ENCODE results near the gene PROB1.

The PROB1 gene

DNA sequence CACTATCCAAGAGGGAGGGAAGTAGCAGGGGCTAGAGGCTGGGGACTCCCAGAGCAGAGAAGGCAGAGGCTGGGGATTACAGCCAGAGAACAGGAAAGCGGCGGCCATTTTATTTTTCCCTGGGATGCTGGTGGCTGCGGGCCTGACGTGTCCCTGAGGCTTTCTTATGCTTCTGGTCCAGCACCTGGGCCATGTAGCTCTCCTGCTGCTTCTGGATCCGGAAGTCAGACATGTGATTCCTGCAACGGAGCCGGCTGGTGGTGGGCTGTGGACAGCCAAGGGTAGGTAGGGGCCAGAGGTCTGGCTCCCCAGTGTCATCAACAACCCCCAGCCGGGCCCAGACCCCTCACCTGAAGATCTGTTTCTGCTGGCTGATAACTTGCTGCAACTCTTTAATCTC is 1.8 kb upstream of the PROB1 start:
- TF ChIP-seq, protein P1, sequence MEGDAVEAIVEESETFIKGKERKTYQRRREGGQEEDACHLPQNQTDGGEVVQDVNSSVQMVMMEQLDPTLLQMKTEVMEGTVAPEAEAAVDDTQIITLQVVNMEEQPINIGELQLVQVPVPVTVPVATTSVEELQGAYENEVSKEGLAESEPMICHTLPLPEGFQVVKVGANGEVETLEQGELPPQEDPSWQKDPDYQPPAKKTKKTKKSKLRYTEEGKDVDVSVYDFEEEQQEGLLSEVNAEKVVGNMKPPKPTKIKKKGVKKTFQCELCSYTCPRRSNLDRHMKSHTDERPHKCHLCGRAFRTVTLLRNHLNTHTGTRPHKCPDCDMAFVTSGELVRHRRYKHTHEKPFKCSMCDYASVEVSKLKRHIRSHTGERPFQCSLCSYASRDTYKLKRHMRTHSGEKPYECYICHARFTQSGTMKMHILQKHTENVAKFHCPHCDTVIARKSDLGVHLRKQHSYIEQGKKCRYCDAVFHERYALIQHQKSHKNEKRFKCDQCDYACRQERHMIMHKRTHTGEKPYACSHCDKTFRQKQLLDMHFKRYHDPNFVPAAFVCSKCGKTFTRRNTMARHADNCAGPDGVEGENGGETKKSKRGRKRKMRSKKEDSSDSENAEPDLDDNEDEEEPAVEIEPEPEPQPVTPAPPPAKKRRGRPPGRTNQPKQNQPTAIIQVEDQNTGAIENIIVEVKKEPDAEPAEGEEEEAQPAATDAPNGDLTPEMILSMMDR (conservative IDR thresholded peaks at IDR 0.05; ENCODE audit: low read depth) = no peak
- CTCF ChIA-PET = no interaction called here

DNA sequence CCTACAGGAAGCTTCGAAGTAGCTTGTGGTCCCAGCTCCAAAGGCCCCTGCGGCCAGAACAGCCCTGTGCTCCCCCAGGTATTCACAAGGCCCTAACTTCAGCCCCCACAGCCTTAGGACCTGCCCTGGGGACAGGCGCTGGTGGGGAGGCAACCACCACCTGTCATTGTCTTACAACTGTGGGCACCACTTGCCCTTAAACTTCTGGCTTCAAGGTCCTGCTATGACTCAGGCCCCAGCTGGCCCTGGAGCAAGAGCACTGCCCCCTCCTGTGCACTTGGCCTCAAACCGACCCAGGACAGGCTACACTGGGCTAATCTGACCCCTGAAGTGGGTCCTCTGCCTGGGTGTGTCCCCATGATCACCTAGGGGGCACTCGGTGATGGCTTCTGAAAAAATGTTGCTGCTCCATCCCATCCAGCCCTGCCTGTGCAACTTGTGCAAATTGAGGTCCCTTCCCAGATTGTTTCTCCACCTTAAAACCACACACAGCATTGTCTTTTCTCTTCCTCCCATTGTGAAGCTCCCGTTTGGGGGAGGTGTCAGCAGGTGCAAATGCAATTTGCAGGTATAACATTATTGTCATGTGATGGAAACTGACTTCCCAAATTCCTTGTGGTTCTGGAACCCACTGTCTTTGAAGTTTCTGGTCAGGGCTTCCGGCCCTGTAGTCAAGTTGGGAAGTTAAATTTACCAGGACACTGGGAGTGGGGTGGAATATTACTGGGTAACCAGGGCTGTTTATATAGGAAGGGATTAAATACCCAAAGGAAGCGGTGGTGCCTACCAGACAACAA is 1.1 kb upstream of the PROB1 start:
- CTCF ChIA-PET = interaction anchor here (0.6 to 0.8 kb wide), 4 partner anchors 88 to 359 kb away, joined by 3 to 6 read pairs (median 4); no protein-coding TSS in a partner anchor
- no peak for DNase-seq (ENCODE audit: low spot score)
- TF ChIP-seq, protein P1 (conservative IDR thresholded peaks at IDR 0.05; ENCODE audit: low read depth) = no peak
- POLR2A ChIA-PET (ENCODE audit: low non-redundant PET) = no interaction called here
- H3K27ac ChIP-seq = peak overlapping the region; percentile 30

More for the DNA sequence above, 1.8 kb upstream of the PROB1 start:
- peak overlapping the region; percentile 2; the same call in 1 of the 2 replicates for H3K27ac ChIP-seq
- DNase-seq (ENCODE audit: low spot score) = no peak
- POLR2A ChIA-PET (ENCODE audit: low non-redundant PET) = no interaction called here

DNA sequence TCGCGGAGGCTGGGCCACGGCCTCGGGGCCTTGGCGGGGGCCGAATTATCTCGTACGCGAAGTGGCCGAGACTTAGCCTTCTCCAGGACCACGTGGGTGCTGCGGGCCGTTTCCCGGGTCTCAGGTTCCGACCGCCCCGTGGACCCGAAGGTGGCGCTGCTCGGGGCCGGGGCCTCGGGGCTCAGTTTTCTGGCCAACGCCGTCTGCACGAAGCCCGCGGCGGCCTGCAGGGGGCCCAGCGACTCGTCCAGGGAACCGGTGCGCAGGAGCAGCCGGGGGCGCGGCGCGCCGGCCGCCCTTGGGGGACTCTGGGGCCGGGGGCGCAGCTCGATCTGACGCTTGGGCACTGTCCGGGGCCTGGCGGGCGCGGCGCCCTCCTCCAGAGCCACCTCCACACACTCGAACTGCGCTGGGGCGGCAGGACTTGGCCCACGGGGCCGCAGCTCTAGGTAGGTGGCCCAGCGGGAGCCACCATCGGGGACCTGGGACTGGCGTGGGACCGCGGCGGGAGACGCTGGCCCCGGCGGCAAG is 716 bp downstream of the PROB1 start:
- TF ChIP-seq, protein P1 (conservative IDR thresholded peaks at IDR 0.05; ENCODE audit: low read depth) = no peak
- H3K27ac ChIP-seq = no peak overlapping the region
- no peak for DNase-seq (ENCODE audit: low spot score)
- ChIA-PET POLR2A (ENCODE audit: low non-redundant PET) (no interaction called here), CTCF (no interaction called here)

DNA sequence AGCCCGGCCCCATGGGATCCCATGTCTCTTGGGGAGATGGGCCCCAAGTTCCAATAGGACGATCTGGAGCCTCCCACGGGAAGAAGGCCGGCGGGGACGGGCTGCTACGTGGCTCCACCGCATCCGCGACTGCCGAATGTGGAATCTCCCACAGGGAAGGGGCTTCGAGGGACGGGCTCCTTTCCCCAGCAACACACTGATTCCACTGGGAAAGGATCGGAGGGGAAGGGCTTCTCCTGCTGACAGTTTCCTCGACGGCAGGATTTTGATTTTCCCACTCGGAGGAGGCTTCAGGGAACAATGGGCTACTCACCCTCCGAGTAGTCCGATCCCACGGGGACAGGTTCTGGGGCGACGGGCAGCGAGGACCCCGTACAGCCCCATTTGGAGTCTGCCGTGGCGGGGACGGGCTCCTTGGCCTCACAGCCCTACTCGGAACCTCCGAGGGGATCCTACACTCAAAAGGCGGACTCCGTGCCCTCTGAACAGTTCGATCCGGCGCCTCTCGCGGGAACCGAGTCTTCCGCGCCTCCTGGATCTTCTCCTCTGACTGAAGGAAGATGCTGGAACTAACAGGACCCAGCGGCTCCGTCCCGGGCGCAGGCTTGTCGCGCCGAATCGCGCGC is 1.3 kb downstream of the PROB1 start:
- no peak for DNase-seq (ENCODE audit: low spot score)
- ChIA-PET CTCF (no interaction called here), POLR2A (ENCODE audit: low non-redundant PET) (no interaction called here)
- no peak overlapping the region for H3K27ac ChIP-seq
- TF ChIP-seq, protein P1 (conservative IDR thresholded peaks at IDR 0.05; ENCODE audit: low read depth) = no peak

DNA sequence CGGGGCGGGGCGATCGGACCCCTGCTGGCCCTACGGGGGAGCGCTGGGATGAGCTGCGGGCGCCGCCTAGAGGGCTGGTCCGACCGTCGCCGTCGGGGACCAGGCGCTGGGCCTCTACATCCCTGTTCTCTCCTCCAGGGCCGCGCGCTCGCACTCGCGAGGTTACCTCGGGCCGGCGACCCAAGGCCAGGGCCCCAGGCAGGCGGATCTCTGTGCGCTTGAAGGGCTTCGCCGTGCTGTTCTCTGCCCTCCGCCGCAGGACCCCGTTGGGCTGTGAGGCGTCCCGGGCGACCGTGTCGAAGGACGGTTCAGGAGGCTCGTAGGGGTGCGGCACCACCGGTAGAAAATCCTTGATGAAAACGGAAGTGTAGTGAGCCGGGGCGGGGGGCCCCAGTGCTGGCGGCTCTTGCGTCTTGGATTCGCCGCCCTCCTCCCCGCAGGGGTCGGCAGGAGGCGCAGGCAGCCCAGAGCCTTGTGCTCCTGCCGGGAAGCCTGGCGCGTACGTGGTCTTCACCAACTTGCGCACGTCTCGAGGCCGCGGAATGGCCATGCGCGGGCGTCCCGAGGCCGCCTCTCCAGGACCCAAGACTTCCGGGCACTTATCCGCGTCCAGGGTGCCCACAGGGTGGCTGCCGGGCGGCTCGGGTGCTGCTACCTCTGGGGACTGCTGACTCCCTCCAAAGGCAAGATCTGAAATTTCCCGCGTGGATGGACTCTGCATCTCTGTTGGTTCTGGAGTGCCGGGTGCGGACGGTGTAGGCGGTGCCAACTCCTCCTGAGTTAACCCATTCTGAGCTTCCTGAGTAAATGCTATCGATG is 2.0 kb downstream of the PROB1 start:
- ChIA-PET CTCF (interaction anchor here (1.0 kb wide), 1 partner anchor 82 kb away, joined by 3 read pairs; no protein-coding TSS in a partner anchor), POLR2A (ENCODE audit: low non-redundant PET) (no interaction called here)
- TF ChIP-seq, protein P1 (conservative IDR thresholded peaks at IDR 0.05; ENCODE audit: low read depth) = no peak
- no peak overlapping the region for H3K27ac ChIP-seq
- DNase-seq (ENCODE audit: low spot score) = peak; percentile 64

DNA sequence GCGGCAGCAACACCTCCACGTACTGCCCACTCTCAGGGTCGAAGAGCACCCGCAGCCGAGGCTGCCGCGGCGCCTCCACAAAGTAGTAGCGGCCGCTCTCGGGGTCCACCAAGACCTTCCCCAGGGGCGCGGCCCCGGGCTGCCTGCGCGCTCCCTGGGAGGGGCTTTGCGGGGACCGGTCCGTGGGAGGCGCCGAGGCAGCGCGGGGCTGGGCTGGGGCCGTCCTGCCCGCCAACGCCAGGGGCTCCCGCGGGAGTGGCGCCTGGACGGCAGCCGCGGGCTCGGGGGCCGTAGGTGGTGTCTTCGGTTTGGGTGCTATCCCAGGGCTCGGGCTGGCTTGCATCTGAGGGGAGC is 2.6 kb downstream of the PROB1 start:
- TF ChIP-seq, protein P1 (conservative IDR thresholded peaks at IDR 0.05; ENCODE audit: low read depth) = no peak
- peak overlapping the region; percentile 73 for H3K27ac ChIP-seq
- POLR2A ChIA-PET (ENCODE audit: low non-redundant PET) = interaction anchor here (1.3 kb wide), 1 partner anchor 50 kb away, joined by 5 read pairs; the partner anchor contains the start of gene PAIP2
- CTCF ChIA-PET = interaction anchor here (1.0 kb wide), 1 partner anchor 81 kb away, joined by 3 read pairs; no protein-coding TSS in a partner anchor
- DNase-seq (ENCODE audit: low spot score) = no peak
